Stimulated activated CD4-positive, alpha-beta T cell treated with anti-CD3 and anti-CD28 coated beads, Interleukin-15, amount 100 ng/mL, for 48 hours (primary cell): ENCODE measurements around the gene LYRM7.
"Not testable (repeated sequence)": the region's sequence is repeated elsewhere in the genome, so short reads cannot be mapped to it uniquely, and the experiment has no call there.

ENCODE experiments used
- DNase-seq, 2 donors: peaks; one replicate each; pipeline ENCODE4 v3.0.0-alpha.2; 2020; ENCODE audit warnings: low read depth in 2 of 2

Gene LYRM7

DNA sequence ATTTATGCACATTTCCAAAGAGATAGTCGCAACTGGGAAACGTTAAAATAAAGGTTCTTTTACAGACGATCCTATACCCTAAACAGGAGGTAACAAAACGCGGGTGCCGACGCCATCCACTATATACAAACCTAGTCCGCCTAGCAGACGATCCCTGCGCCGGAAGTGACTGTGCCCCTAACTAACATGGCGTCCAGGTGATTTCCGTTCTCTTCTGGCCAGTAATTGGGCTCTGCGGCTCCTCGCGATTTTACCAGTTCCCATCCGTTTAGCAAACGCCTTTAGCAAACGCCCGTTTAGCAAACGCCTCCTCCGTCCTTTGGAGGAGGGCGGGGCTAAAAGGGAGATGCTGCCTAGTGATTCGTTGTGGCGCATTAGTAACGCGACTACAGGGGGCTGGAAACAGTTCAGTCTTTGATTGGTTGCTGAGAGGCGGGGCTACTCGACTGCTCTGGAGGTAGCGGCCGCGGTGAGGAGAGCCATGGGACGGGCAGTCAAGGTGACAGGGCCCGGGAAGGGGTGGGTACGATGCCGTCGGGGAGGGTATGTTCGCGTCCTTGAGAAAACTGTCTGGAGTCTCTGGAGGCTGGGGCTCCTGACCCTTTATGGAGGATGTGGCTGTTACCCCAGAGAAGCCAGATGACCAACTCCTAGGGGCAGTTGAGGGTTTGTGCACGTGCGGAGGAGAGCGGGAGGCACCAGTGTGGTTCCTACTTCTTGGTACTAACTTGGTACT, at the start of gene LYRM7:
TSS of gene LYRM7 (plus strand) at position 405 of the 736 bp plus-strand sequence. CDS start at position 482, 77 bp downstream.
- DNase-seq, result peak; percentile 94

DNA sequence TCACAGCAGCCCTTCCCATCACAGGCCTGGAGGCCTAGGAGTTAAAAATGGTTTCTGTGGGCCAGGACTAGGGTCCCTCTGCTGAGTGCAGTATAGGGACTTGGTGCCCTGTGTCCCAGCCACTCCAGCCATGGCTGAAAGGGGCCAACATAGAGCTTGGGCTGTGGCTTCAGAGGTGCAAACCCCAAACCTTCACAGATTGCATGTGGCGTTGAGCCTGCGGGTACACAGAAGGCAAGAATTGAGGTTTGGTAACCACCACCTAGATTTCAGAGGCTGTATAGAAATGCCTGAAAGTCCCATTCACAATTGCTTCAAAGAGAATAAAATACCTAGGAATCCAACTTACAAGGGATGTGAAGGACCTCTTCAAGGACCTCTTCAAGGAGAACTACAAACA, 43.5 kb upstream of the LYRM7 start:
- DNase-seq, result not testable (repeated sequence)

DNA sequence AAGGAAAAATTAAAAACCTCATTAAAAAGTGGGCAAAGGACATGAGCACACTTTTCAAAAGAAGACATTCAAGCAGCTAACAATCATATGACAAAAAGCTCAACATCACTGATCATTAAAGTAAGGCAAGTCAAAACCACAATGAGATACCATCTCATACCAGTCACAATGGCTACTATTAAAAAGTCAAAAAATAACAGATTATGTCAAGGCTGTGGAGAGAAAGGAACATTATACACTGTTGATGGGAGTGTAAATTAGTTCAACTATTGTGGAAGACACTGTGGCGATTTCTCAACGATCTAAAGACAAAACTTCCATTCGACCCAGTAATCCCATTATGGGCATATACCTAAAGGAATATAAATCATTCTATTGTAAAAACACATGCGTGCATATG, 41.4 kb upstream of the LYRM7 start:
- DNase-seq, result no peak

DNA sequence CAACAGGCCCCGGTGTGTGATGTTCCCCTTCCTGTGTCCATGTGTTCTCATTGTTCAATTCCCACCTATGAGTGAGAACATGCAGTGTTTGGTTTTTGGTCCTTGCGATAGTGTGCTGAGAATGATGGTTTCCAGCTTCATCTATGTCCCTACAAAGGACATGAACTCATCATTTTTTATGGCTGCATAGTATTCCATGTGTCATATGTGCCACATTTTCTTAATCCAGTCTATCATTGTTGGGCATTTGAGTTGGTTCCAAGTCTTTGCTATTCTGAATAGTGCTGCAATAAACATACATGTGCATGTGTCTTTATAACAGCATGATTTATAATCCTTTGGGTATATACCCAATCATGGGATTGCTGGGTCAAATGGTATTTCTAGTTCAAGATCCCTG, 37.7 kb upstream of the LYRM7 start:
- DNase-seq, result not testable (repeated sequence)

DNA sequence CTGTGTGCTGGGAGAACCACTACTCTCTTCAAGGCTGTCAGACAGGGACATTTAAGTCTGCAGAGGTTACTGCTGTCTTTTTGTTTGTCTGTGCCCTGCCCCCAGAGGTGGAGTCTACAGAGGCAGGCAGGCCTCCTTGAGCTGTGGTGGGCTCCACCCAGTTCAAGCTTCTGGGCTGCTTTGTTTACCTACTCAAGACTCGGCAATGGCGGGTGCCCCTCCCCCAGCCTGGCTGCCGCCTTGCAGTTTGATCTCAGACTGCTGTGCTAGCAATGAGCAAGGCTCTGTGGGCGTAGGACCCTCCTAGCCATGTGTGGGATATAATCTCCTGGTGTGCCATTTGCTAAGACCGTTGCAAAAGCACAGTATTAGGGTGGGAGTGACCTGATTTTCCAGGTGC, 32.3 kb upstream of the LYRM7 start:
- not testable (repeated sequence) for DNase-seq

DNA sequence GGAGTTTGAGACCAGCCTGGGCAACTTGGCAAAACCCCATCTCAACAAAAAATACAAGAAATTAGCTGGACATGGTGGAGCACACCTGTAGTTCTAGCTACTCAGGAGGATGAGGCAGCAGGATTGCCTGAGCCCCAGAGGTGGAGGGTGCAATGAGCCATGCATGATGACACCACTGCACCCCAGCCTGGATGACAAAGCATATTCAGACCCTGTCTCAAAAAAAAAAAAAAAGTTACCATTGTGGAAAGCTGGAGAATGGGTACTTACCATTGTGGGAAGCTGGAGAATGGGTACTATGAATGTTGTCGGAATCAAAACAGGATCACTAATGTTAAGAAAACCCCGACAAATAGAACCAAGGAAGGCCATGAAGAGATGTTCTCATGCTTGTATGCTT, 31.4 kb upstream of the LYRM7 start:
- DNase-seq, result no peak

DNA sequence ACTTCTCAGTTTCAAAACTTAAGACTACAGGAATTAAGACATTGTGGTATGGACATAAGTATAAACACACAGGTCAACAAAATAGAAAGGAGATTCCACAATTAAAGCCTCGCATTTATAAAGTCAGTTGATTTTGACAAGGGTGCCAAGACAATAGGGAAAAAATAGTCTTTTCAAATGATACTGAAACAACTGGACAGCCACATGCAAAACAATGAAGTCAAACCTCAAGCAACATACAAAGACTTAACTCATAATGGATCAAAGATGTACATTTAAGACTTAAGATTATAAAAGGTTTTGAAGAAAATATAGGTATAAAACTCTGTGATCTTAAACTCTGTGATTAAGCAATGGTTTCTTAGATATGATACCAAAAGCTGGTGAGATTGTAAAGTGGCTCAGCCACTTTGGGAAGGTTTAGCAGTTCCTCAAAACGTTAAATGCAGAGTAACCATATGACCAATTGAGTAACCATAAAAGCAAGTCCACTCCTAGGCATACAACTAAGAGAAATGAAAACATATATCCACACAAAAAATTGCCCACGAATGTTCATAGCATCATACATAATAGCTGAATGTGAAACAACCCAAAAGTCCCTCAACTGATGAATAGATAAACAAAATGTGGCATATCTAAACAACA, 27.6 kb upstream of the LYRM7 start:
- DNase-seq, result no peak

DNA sequence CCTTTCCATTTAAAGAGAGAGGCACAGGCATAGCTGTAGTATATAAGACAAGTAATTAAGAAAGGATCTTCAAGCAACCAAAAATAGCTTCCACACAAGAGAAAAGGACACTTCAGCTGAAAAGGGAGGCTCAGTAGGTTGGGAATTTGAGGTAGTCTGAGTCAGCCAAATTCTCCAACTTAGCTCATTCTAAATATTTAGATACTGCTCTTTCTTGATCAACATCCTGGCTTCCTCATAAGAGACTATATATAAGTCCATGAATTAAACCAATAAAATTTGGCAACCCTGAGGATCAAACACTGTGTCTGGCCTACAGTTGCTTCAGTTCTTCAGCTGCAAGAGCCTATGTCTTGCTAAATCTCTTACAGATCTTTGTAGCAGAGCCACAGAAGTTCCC, 23.5 kb upstream of the LYRM7 start:
- DNase-seq, result no peak

DNA sequence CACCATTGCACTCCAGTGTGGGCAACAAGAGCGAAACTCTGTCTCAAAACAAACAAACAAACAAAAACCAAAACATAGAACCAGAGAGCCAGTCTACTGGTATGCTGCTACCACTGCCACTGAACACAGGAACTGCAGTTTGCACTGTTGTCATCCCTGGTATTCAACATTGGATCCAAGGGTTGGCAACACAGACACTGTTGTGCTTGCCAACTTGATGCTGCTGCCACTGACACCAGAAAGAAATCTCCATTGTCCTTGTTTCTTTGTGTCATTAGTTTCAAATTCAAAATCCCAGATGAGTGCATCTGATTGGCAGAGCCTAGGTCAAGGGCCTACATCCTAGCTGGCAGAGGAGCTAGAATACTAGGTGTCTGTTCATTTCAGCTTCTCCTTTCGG, 21.9 kb upstream of the LYRM7 start:
- no peak for DNase-seq

DNA sequence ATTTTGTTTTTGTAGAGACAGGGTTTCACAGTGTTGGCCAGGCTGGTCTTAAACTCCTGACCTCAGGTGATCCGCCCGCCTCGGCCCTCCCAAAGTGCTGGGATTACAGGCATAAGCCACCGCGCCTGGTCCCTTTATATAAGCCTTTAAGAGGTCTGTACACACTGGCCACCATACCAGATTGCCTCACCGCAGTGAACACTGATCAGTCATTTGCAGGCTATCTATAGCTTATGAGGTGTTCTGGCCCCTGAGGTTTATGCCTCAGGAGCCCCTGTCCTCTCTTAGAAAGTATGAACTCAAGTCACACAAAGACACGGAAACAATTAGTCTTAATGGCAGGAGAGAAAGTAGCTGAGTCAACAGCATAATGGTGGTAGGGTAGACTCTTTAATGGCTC, 20.3 kb upstream of the LYRM7 start:
- no peak for DNase-seq

DNA sequence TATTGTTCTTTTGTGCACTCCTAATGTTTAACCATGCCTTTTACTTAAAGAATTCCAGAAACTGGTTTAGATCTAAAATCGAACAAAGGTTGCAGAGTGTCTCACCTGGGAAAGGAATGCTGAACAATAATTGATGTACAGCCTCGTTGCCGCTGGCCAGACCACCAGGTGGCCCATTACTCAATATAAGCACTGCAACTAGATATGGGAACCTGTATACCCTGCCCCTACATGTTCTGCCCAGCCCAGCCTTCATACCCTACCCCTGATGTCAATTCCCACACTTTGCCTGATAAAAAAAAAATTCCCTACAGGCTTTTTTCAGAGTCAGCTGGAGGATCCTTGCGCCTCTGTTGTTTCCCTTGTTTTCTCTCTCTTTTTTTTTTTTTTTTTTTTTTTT, 19.5 kb upstream of the LYRM7 start:
- no peak for DNase-seq

DNA sequence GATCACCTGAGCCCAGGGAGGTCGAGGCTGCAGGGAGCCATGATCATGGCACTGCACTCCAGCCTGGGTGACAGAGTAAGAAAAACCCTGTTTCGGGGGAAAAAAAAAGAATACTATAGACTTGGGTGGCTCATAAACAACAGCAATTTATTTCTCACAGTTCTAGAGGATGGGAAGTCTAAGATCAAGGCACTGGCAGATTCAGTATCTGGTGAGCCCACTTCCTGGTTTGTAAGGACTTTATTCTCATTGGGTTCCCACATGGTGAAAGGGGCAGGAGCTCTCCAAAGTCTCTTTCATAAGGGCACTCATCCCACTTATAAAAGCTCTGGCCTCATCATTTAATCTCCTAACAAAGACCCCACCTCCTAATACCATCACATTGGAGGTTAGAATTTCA, 14.4 kb upstream of the LYRM7 start:
- DNase-seq, result no peak

DNA sequence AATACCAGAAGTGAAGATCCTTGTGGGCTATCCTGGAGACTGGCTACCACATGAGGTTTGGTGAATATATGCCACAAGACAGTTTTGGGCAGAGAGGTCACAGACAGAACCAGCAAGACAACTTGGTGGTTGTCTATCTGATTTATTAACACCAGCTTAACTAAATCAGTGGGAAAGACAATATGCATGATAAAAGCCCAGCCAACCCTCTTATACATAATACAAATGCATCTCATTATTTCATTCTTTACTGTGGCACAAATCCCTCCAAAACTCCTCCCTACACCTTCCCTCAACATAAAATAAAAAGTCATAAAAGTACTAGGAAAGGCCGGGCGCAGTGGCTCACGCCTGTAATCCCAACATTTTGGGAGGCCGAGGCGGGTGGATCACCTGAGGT, 13.8 kb upstream of the LYRM7 start:
- DNase-seq, result no peak

DNA sequence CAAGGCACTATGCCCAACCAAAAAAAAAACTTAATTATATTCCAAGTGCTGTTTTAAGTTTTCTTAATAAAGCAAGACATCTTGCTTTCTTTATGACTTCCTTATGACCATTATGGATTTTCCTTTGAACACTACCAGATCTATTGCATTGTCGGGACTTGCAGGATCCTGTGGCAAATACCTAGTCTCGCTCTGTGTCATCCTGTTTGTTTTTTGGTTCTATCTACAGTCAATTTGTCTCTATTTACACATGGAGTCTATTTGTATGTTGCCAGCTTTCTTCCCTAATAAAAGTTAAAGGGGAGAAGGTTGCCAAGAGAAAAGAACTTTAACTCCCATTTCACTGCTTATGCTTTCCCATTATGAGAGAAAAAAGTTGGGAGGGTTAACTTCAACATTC, 10.6 kb upstream of the LYRM7 start:
- DNase-seq, result no peak

DNA sequence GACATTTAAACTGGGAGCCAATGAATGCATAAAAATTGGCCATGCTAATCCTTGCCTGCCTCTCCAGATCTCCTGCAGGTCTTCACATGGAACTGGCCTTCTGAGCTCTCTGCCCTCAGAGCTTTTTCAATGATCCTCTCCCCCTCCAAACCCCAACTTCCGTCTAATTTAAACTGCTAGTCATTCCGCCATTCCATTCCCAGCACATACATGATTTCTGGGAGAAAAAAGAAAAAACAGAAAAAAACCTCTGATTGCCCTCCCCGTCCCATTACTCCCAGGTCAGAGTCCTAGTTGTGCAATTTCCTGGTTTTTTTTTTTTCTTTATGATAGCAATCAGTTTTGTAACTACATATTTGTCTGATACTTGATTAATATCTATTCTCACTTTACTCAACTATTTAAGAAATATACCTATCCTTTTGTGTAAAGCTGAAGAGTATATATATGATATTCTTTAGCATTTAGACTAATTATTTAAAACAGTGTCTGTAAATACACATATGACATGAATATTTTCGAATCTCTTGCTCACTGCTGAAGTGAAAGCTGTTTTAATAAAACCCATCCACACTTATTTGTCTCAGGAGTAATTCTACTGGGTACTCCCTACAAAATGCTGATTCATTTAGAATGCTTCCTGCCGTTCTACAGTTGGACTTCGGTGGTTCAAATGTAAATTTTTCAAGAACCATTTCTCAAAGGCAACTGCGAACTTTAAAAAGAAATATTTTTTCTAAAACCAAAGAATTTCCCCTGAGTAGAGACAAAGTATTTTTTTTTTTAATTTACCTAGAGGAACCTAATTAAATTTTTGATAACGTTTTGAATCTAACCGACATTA, 7.2 kb upstream of the LYRM7 start:
- no peak for DNase-seq

DNA sequence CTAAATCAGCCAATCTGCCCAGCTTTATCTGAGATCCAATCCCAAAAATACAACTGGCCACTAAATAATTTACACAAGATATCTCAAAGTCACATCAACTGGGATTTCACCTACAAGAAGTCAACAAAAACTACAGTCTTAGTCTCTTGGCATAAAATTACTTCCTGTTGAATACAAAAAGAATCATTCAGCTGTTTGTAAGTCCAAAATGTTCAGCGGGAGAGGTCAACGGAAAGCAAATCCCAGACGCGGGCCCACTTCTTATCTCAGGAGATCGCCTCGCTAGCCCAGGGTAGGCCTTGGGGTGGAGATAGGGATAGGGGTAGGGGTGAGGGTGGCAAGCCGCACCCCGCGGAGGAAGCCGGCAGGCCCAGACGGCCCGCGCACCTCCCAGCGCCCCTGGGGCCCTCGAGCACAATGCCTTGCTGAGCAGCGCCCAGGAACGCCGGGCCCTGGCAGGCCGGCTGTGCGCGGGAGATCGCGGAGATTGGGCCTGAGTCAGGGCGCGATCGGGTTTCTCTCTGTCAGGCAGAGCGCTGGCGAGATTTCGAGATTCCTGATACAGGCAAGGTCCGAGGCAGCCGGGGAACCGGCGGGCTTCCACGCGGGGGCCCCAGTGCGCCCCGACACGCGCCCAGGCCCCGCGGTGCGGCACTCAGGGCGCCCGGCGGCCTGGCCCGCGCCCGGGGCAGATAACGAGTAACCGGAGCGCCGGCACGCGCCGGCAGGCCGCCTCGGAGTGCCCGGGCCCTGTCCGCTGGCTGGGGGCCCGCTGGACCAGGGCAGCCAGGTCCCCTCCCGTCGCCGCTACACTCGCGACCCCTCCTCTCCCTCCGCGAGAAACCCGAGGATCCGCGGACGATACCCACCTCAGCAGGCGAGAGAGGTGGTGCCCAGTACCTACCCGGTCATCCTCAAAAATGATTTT, 6.3 kb upstream of the LYRM7 start:
- DNase-seq, result peak; percentile 47 to 57

DNA sequence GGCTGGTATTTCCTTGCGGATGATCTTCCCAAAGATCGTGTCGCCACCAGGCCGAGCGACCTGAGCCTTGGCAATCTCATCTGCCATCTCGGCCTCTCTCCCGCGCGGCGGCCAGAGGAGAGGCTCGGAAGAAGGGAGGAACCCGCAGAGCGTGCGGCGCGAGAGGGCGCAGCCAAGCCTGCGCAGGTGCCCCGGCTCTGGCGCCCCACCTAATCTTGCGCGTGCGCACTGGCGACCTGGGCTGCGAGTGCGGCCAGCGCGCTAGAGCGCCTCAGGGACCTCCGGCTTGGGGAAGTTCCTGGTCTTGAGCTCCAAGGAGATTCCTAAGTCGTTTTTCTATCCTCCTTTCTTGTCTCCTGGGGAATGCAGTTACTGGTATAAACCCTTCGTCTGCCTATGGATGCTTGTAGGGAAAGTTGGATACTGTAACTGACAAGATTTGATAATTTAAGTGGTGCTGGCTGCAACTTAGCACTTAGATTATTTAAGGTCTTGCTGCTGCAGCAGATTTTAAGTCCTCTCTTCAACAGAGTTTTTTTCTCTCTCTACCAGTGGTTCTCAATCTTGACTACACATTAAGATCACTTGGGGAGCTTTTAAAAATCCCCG, 5.5 kb upstream of the LYRM7 start, which contains the start of gene HINT1:
TSS of gene HINT1 (minus strand) at position 138 of the 609 bp plus-strand sequence. CDS start at position 87, 51 bp downstream.
- DNase-seq, result peak; percentile 88 to 91

DNA sequence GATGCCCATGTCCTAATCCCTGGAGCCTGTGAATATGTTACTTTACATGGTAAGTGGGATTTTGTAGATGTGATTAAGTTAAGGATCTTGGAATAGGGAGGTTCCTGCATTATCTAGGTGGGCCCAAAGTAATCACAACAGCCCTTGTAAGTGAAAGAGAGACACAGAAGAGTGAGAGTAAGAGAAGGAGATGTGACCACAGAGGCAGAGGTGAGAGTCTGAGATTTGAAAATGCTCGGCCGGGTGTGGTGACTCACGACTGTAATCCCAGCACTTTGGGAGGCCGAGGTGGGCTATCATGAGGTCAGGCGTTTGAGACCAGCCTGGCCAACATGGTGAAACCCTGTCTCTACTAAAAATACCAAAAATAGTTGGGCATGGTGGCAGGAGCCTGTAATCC, 3.1 kb upstream of the LYRM7 start:
- DNase-seq, result no peak

DNA sequence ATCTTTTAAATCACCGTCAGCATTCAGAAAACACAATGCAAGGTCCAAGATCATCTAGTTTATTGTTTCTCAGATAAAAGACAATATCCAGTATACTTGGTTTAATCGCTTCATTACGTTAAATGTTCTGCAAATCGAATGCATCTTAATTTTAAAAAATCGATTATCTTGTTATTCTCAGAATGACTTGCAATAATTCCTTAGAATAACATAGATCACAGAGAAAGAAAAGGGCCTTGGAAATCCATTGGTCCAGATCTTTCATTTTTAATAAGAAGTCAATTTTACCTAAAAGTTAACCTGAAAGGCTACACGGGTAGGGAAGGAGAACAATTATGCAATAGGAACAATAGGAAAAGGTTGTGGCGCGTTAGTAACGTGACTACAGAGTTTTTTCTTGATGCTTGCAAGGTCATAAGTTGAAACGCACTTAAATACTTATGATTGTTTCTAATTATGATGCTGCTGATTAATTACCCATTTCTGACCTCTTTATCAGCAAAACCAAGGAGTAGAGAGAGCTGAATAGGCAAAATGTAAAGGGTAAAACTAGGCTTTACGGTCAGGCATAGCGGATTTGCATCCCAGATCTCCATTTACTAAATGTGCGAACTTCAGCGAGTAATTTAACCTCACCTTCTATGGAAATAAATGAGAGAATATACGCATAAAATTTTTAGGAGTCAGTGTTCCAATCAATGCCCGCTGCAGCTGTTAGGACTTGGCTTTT, 769 bp upstream of the LYRM7 start:
- no peak for DNase-seq

DNA sequence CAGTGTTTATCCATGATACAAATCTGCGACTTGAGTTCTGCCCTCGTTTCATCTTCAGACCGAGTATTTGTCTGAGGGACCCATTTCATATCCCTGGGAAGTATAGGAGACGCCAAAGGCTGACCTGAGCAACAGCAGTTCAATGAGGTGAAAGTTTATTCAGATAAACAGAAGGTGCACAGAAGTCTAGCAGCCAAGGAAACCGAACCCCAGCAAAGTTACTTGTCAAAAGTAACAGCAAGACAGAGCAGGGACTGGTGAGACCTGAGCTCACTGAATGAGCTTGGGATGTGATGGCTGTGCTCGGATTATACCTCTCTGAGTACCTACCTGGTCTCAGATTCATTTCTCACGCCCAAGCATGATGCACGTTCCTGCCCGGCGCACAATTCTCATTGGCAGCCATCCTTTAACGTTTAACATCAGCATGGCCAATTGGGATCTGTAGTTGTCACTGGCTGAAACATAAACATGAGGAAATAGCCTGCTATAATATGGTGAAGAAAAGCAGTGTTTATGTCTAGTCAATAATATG, 599 bp downstream of the LYRM7 start:
- DNase-seq, result peak in 1 of 2 donors; percentile 13
